ENCODE data around the gene ST7L. TPM values are rescaled to one million over a fixed set of nuclear protein-coding genes. Genes with fewer than 3 reads are reported as not detected.

ST7L gene
- total and polyA plus RNA-seq, 10 of the 15 experiments (the other 5 are each of a cell fraction or from before 2014, with no cell fraction given), result 3.6 to 13.7 (median 8.9) TPM

DNA sequence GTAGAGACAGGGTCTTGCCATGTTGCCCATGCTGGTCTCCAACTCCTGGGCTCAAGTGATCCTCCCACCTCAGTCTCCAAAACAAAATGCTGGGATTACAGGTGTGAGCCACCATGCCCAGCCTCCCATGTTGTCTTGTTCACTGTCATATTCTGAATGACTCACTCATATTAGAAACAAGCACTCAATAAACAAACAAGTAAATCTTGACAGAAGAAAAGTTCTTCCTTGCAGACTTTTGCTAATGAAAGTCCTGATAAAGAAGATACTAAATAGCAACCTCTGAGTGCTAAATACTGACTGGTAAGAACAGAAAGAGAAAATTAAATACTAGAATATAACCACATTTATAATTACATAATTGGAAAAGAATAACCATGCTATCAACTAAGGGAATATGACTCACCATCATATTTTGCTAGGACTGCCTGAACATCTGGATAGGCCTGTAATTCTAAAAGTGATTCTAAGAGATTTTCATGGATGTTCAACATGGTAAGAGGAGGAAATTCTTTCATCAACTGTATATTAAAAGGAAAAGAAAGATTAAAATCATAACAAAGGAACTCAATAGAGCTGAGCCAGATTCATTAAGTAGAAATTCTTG lies 37.3 kb downstream of the ST7L start:
- no peaks in the 10 kb centered on the region for H3K4me1 ChIP-seq (ENCODE audit: control insufficient read depth, insufficient read depth, low read length)
- H3K36me3 ChIP-seq (ENCODE audit: control insufficient read depth in 2 of 2, insufficient read depth in 2 of 2, low read length in 1 of 2), result no peaks in the 10 kb centered on the region
- H3K4me3 ChIP-seq, result no peak overlapping the region
- no peaks in the 10 kb centered on the region for H3K27me3 ChIP-seq (replicated peaks in 1 of 2; ENCODE audit: control insufficient read depth in 2 of 2, insufficient read depth in 2 of 2, low read length in 1 of 2)
- no peak overlapping the region for H3K4me2 ChIP-seq (ENCODE audit: control insufficient read depth, insufficient read depth)
- FAIRE-seq (no peak), ATAC-seq (no peak), DNase-seq (ENCODE audit: low read depth, low spot score) (no peak)
- H3K9ac ChIP-seq (ENCODE audit: control insufficient read depth, insufficient read depth, low read length), result no peak overlapping the region
- ChIA-PET SMC1A (ENCODE audit: uncharacterized antibody, unreplicated experiment) (no interaction called here), CTCF (no interaction called here), POLR2A (no interaction called here), RAD21 (ENCODE audit: unreplicated experiment) (no interaction called here)
- in situ Hi-C loops (cut with MboI), result no loop called here
- no peak overlapping the region for H2AFZ ChIP-seq (ENCODE audit: control insufficient read depth, low read depth, low read length)
- H3K9me3 ChIP-seq (replicated peaks; ENCODE audit: control insufficient read depth, insufficient read depth, low read length), result no peaks in the 10 kb centered on the region
- no peaks in the 10 kb centered on the region for H4K20me1 ChIP-seq (ENCODE audit: control insufficient read depth, insufficient read depth)
- no peaks in the 10 kb centered on the region for H3K79me2 ChIP-seq (ENCODE audit: control insufficient read depth, insufficient read depth, low read length)
- TF ChIP-seq MTA2 (IDR thresholded peaks at IDR 0.05; ENCODE audit: low read depth), result no peak
- TF ChIP-seq RUNX3 (IDR thresholded peaks at IDR 0.05; ENCODE audit: low read length), result no peak
- no peak for TF ChIP-seq EED (IDR thresholded peaks at IDR 0.05; ENCODE audit: low read depth)
- no peak for TF ChIP-seq NFYB (IDR thresholded peaks at IDR 0.05; ENCODE audit: insufficient read depth, low read depth, low read length)
- TF ChIP-seq KAT2A (conservative IDR thresholded peaks at IDR 0.05; ENCODE audit: control insufficient read depth, low read depth, low read length), result no peak
- intact Hi-C loops (cut with micrococcal nuclease; ENCODE audit: unreplicated experiment), result no loop called here
- no peak overlapping the region for H3K27ac ChIP-seq (ENCODE audit: control insufficient read depth, insufficient read depth)
- no TSS peak for BruUV-seq (replicated peaks)

DNA sequence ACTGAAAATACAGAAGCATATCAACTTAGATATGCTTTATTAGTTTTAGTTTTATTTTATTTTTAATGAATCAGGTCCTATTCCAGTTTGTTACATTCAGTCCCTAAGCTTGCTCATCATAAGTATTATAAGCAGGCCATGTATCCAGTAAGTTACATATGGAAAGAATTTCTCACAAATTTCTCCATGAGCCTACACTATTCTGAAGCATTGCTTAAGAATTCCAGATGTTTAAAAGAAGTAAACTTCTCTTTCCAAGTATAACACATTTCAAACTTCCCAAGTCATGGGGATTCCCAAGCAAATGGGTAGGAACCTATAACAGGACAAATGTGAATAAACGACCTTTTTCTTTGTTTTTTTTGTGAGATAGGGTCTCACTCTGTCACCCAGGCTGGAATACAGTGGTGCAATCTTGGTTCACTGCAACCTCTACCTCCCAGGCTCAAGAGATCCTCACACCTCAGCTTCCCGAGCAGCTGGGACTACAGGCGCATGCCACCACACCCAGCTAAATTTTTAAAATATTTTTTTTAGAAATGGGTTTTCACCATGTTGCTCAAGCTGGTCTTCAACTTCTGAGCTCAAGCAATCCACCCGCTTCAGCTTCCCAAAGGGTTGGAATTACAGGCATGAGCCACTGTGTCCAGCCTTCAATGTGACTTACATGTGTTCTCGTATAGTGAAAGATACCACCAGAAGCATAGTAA lies 39.0 kb downstream of the ST7L start:
- no TSS peak for BruUV-seq (replicated peaks)
- 97% methylated on average over 5 of the region's 5 CpGs for WGBS (ENCODE audit: insufficient coverage, insufficient replicate concordance, low lambda C conversion rate, missing lambda C conversion rate)
- intact Hi-C loops (cut with micrococcal nuclease; ENCODE audit: unreplicated experiment) (no loop called here), in situ Hi-C loops (cut with MboI) (no loop called here)
- Histone ChIP-seq H3K4me3 (no peak overlapping the region), H3K27me3 (replicated peaks in 1 of 2; ENCODE audit: control insufficient read depth in 2 of 2, insufficient read depth in 2 of 2, low read length in 1 of 2) (no peaks in the 10 kb centered on the region), H3K36me3 (ENCODE audit: control insufficient read depth in 2 of 2, insufficient read depth in 2 of 2, low read length in 1 of 2) (no peaks in the 10 kb centered on the region), H3K9me3 (replicated peaks; ENCODE audit: control insufficient read depth, insufficient read depth, low read length) (no peaks in the 10 kb centered on the region), H3K9ac (ENCODE audit: control insufficient read depth, insufficient read depth, low read length) (no peak overlapping the region), H4K20me1 (ENCODE audit: control insufficient read depth, insufficient read depth) (no peaks in the 10 kb centered on the region), H3K4me2 (ENCODE audit: control insufficient read depth, insufficient read depth) (no peak overlapping the region), H3K79me2 (ENCODE audit: control insufficient read depth, insufficient read depth, low read length) (no peaks in the 10 kb centered on the region), H3K4me1 (ENCODE audit: control insufficient read depth, insufficient read depth, low read length) (no peaks in the 10 kb centered on the region), H2AFZ (ENCODE audit: control insufficient read depth, low read depth, low read length) (no peak overlapping the region), H3K27ac (ENCODE audit: control insufficient read depth, insufficient read depth) (no peak overlapping the region)
- FAIRE-seq, result no peak
- TF ChIP-seq, protein P1, sequence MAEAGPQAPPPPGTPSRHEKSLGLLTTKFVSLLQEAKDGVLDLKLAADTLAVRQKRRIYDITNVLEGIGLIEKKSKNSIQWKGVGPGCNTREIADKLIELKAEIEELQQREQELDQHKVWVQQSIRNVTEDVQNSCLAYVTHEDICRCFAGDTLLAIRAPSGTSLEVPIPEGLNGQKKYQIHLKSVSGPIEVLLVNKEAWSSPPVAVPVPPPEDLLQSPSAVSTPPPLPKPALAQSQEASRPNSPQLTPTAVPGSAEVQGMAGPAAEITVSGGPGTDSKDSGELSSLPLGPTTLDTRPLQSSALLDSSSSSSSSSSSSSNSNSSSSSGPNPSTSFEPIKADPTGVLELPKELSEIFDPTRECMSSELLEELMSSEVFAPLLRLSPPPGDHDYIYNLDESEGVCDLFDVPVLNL (IDR thresholded peaks at IDR 0.05; ENCODE audit: low read depth, low read length), result no peak
- no peak for TF ChIP-seq ZNF384 (IDR thresholded peaks at IDR 0.05; ENCODE audit: borderline replicate concordance, low read depth, low read length)
- ChIA-PET RAD21 (ENCODE audit: unreplicated experiment) (interaction anchor here (0.5 kb wide), 1 partner anchor 85 kb away, joined by 3 read pairs; no protein-coding TSS in a partner anchor), SMC1A (ENCODE audit: uncharacterized antibody, unreplicated experiment) (interaction anchor here (0.7 to 1.0 kb wide), 2 partner anchors 18 to 190 kb away, joined by 3 read pairs; no protein-coding TSS in a partner anchor), POLR2A (no interaction called here), CTCF (no interaction called here)
- no peak for DNase-seq (ENCODE audit: low read depth, low spot score)
- ATAC-seq, result no peak

Data from GM12878 (cell line).